GM12801 (cell line): Measurements from ENCODE around the gene TXNRD2.

Source experiments
- TF ChIP-seq, protein P1 (sequence below): IDR thresholded peaks from one replicate; pipeline ENCODE4 v1.5.1; 2011; ENCODE audit warnings: control low read depth; ENCODE audit not compliant: insufficient read length; ENCODE audit errors: extremely low read depth

Gene TXNRD2

DNA sequence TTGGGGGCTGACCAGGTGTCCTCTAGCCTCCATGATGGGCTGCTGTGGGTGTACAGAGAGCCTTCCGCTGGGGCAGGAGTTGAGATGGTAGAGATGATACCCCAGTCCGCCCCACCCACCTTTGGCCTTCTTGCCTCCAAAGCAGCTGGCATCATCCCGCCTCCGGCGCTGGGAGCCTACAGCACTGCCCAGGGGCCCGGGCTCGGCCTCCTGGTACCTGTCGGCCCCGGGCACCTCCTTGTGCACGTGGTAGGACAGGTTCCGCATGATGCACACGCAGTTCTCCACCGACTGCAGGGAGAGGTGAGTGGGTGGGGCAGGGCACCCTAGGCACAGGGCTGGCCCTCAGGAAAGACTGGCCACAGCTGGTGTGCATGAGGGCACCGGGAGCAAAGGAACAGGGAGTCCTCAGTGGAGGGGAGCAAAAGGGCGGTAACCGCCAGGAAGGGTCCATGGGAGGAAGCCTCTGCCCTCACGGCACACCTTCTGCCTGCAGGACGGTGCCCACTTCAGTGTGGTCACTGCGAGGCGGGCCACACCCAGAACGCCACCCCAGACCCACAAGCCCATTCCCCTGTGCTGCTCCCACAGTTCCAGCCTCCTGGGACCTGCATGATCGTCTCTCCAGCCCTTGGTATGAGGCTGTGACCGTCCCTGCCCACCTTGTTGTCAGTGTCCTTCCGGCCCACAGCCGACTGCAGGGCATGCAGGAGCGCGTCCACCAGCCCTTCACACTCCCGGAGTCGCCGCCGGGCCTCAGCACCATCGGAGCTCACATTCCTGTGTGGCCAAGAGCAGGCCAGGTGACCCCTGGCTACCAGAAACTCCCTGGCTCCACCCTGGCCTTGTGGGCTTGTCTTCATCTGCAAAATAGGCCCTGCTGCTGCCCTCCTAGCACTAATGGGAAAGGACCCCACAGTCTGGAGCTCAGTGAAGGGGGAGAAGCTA lies 36.0 kb upstream of the TXNRD2 start:
- TF ChIP-seq, protein P1, sequence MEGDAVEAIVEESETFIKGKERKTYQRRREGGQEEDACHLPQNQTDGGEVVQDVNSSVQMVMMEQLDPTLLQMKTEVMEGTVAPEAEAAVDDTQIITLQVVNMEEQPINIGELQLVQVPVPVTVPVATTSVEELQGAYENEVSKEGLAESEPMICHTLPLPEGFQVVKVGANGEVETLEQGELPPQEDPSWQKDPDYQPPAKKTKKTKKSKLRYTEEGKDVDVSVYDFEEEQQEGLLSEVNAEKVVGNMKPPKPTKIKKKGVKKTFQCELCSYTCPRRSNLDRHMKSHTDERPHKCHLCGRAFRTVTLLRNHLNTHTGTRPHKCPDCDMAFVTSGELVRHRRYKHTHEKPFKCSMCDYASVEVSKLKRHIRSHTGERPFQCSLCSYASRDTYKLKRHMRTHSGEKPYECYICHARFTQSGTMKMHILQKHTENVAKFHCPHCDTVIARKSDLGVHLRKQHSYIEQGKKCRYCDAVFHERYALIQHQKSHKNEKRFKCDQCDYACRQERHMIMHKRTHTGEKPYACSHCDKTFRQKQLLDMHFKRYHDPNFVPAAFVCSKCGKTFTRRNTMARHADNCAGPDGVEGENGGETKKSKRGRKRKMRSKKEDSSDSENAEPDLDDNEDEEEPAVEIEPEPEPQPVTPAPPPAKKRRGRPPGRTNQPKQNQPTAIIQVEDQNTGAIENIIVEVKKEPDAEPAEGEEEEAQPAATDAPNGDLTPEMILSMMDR: no peak

DNA sequence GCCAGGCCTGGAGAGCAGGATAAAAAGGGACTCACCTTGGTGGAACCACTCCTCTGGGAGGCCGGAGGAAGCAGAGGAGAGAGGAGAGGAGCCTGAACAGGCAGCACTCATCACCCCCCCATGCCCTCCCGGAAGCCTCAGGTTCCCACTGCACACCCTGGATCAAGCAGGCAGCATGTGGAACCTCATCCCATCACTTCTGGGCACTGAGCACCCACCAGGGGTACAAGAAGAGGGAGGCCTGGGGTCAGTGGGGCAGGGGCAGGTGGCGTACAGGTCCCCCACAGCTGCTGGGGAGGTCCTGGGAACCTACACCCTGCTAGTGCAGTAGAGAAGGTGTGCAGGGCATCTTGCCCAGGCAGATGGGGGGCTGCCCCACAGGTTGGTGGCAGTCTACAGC lies 35.1 kb upstream of the TXNRD2 start:
- TF ChIP-seq, protein P1: no peak

DNA sequence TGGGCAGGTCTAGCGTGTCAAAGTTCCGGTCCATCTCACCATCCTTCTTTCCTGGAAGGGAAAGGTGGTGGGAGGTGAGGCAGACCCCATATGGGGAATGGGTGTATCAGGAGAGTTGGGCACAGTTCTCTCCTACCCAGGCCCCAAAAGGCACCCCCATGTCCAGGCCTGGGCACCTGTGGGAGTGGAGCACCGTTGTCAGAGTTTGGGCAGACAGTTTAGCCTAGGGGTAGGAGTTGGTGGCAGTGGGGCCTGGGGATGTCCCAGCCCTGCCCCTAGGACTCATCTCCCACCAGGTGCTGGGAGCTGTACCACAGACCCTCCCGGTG lies 34.1 kb upstream of the TXNRD2 start:
- TF ChIP-seq, protein P1: no peak

DNA sequence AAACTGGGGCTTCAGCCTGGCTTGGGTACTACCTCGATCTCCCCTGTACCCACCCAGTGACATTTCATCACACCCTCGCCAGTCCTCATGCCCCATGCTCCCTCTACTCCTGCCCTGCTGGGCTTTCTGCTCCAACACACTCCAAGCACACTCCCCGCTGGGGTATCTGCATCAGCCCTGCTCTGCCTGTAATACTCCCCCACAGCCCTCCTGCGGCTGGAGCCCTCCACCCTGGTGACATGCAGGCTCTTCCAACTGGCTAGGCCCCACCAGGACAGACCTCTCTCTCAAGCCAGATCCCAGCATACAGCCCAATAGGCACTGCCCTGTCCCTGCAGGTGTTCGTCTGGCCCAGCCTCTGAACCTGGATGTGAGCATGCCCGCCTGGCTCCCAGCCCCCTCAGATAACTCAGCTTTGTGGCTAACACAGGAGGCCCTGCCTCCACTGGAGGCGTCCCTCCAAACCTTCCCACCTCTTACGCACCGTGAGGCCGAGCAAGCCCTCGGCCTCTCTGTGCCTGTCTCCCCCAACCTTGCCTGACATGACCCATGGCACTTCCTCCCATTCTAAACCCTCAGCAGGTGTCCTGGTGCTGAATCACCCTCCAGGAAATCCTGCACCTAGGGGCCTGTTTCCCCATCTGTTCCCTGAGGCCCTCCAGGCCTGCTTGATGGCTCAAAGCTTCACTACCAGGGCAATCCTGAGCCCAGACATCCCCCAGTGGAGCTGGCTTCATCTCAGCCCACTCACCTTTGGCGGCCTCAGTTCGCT lies 33.5 kb upstream of the TXNRD2 start:
- TF ChIP-seq, protein P1: no peak

DNA sequence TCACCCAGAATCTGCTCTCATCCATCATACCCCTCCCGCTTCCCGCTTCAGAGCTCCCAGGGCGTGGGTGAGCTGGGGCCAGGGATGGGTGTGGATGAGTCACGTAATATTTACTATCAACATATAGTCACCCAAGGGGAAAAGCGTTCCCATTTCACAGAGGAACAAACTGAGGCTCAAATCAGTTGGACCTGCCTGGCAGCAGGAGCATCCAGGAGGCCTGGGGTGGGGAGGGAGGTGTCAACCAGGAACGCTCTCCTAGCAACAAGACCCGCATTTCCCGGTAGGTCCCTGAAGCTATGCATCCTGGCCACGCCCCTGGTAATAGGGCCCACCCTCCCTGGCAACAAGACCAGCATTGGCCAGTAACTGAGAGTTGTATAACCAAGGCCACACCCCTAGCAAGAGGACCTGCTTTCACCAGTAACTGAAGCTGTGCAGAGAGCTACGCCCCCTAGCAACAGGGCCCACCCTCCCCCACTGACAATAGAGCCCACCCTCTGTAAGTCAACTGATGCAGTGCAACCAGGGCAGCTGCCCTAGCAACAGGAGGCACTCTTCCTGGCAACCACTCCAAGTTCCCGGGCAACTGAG lies 32.7 kb upstream of the TXNRD2 start:
- TF ChIP-seq, protein P1: no peak

DNA sequence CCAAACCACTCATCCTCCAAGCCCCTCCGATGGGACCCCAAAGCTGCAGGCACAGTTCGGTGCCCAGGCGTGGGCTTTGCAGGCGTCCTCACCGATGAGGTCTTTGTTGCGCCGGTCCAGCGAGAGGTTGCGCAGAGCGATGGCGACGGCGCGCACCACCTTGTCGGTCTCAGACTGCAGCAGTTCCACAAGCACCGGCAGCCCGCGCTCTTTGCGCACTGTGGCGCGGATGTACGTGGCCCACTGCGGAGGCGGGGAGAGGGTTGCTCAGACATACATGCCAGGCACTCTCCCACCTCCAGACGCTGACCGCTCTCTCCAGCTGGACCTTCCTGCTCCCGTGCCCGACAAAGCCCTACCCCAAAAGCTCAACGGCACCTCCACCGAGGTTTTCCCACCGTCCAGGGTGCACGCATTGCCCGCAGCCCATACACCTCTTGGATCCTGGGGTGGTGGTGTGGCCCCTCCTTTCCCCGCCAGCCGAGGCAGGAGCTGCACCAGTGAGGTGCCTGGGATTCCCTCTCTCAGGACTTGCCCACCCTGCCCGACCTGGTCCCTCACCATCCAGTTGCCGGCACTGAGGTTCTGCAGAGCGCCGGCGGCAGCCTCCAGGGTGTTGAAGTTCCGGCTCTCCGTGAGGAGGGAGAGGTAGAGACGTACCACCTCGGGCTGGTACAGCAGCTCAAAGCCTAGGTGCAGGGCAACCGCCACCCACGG lies 32.1 kb upstream of the TXNRD2 start:
- TF ChIP-seq, protein P1: no peak
